ENCODE data around the gene ZNF584.
"Not testable (repeated sequence)": the region's sequence is repeated elsewhere in the genome, so short reads cannot be mapped to it uniquely, and the experiment has no call there.

Gene ZNF584

GRCh38 chr19:58408152-58409009, at the start of gene ZNF584:
ZNF584 (plus strand) TSS chr19:58408649; CDS start chr19:58409148, 499 bp downstream.
- DNase-seq, result peak; percentile 91

- no peak for DNase-seq
Measured at GRCh38 chr19:58361900-58362271, 46.6 kb upstream of the ZNF584 start.

GRCh38 chr19:58362272-58362994, 46.0 kb upstream of the ZNF584 start, which contains the start of gene ZNF497:
ZNF497 (minus strand) TSS chr19:58362751; CDS start chr19:58357635, 5,116 bp downstream.
- peak; percentile 92 for DNase-seq

- no peak for DNase-seq
Measured at GRCh38 chr19:58364146-58364545, 44.3 kb upstream of the ZNF584 start.

GRCh38 chr19:58366585-58367430, 41.6 kb upstream of the ZNF584 start:
- DNase-seq, result no peak

GRCh38 chr19:58367698-58368454, 40.6 kb upstream of the ZNF584 start:
- DNase-seq, result no peak

- no peak for DNase-seq
Measured at GRCh38 chr19:58368561-58369360, 39.7 kb upstream of the ZNF584 start.

- no peak for DNase-seq
Measured at GRCh38 chr19:58372311-58373133, 35.9 kb upstream of the ZNF584 start.

GRCh38 chr19:58374200-58374599, 34.2 kb upstream of the ZNF584 start:
- DNase-seq, result no peak

GRCh38 chr19:58376724-58377123, 31.7 kb upstream of the ZNF584 start:
- not testable (repeated sequence) for DNase-seq

GRCh38 chr19:58379246-58379645, 29.2 kb upstream of the ZNF584 start:
- no peak for DNase-seq

GRCh38 chr19:58380037-58380661, 28.3 kb upstream of the ZNF584 start:
- DNase-seq, result no peak

GRCh38 chr19:58380662-58381459, 27.6 kb upstream of the ZNF584 start, which contains the start of gene ZNF837:
ZNF837 (minus strand) TSS chr19:58381030; CDS start chr19:58369332, 11,698 bp downstream.
- peak; percentile 100 for DNase-seq

- no peak for DNase-seq
Measured at GRCh38 chr19:58381460-58382212, 26.8 kb upstream of the ZNF584 start.

- no peak for DNase-seq
Measured at GRCh38 chr19:58382997-58383603, 25.3 kb upstream of the ZNF584 start.

GRCh38 chr19:58385313-58385890, 23.0 kb upstream of the ZNF584 start:
- no peak for DNase-seq

GRCh38 chr19:58385891-58386575, 22.4 kb upstream of the ZNF584 start:
- DNase-seq, result no peak

Data from NCI-H1436 treated with DMSO at 0.1 percent for 48 hours (cell line).